Liver (tissue), 9 donors: ENCODE data around the gene OSBP2. TPM values are rescaled to one million over a fixed set of nuclear protein-coding genes. Genes with fewer than 3 reads are reported as not detected.

ENCODE experiments used
- DNase-seq: peaks from one replicate; pipeline ENCODE4 v3.0.0-alpha.2; 2017; ENCODE audit warnings: low spot score
- H3K27ac ChIP-seq, 2 donors: one replicate each; pipeline ENCODE4 v1.7.0; 2013; ENCODE audit warnings: inconsistent platforms in 2 of 2, low read length in 2 of 2, control low read depth in 1 of 2, low read depth in 1 of 2, mild to moderate bottlenecking in 1 of 2
- H3K27me3 ChIP-seq, 4 donors: one replicate each; pipeline versions ENCODE4 v1.6.1 to v1.7.0; 2013; ENCODE audit warnings: low read length in 3 of 4, inconsistent platforms in 1 of 4, mild to moderate bottlenecking in 1 of 4, moderate library complexity in 1 of 4; ENCODE audit not compliant: control insufficient read depth in 4 of 4, insufficient read depth in 4 of 4
- H3K36me3 ChIP-seq, 4 donors: one replicate each; pipeline versions ENCODE4 v1.6.1 to v1.7.0; 2013; ENCODE audit warnings: low read length in 3 of 4, mild to moderate bottlenecking in 3 of 4, low read depth in 1 of 4, moderate library complexity in 1 of 4; ENCODE audit not compliant: control insufficient read depth in 4 of 4, insufficient read depth in 3 of 4
- H3K4me1 ChIP-seq, 4 donors: one replicate each; pipeline versions ENCODE4 v1.6.1 to v1.7.0; 2013; ENCODE audit warnings: low read length in 3 of 4, mild to moderate bottlenecking in 3 of 4, moderate library complexity in 1 of 4; ENCODE audit not compliant: control insufficient read depth in 4 of 4, insufficient read depth in 4 of 4
- H3K4me3 ChIP-seq, 3 donors: one replicate each; pipeline versions ENCODE4 v1.6.1 to v1.7.0; 2013; ENCODE audit warnings: low read length in 3 of 3, control low read depth in 1 of 3, low read depth in 1 of 3, mild to moderate bottlenecking in 1 of 3
- H3K9ac ChIP-seq, 2 donors: one replicate each; pipeline ENCODE4 v1.7.0; 2013; ENCODE audit warnings: low read length in 2 of 2, mild to moderate bottlenecking in 2 of 2, moderate library complexity in 2 of 2, control low read depth in 1 of 2, low read depth in 1 of 2
- H3K9me3 ChIP-seq, 4 donors: one replicate each; pipeline versions ENCODE4 v1.6.1 to v1.7.0; 2013; ENCODE audit warnings: low read length in 3 of 4; ENCODE audit not compliant: control insufficient read depth in 4 of 4
- EGR1 ChIP-seq, 2 donors: IDR thresholded peaks; 2 replicates each; pipeline ENCODE4 v1.6.1; 2016 to 2018; ENCODE audit warnings: antibody characterized with exemption in 2 of 2, low read depth in 2 of 2
- FOXA1 ChIP-seq: IDR thresholded peaks from 2 replicates; pipeline ENCODE4 v1.6.1; 2016; ENCODE audit warnings: antibody characterized with exemption
- FOXA2 ChIP-seq: IDR thresholded peaks from 2 replicates; pipeline ENCODE4 v1.6.1; 2016; ENCODE audit warnings: antibody characterized with exemption
- GABPA ChIP-seq, 2 donors: IDR thresholded peaks in 1 of 2; conservative IDR thresholded peaks in 1 of 2; 2 replicates each; pipeline ENCODE4 v1.6.1; 2016; ENCODE audit warnings: antibody characterized with exemption in 2 of 2, mild to moderate bottlenecking in 1 of 2, moderate library complexity in 1 of 2
- HNF4A ChIP-seq, 2 donors: conservative IDR thresholded peaks; 2 replicates each; pipeline ENCODE4 v1.6.1; 2016; ENCODE audit warnings: antibody characterized with exemption in 2 of 2, mild to moderate bottlenecking in 2 of 2
- HNF4G ChIP-seq: IDR thresholded peaks from 2 replicates; pipeline ENCODE4 v1.6.1; 2016; ENCODE audit warnings: antibody characterized with exemption
- JUND ChIP-seq, 2 donors: IDR thresholded peaks; 2 replicates each; pipeline ENCODE4 v1.6.1; 2016; ENCODE audit warnings: antibody characterized with exemption in 2 of 2
- NR2F2 ChIP-seq: IDR thresholded peaks from 2 replicates; pipeline ENCODE4 v1.6.1; 2016; ENCODE audit warnings: antibody characterized with exemption
- RAD21 ChIP-seq, 2 donors: IDR thresholded peaks; 2 replicates each; pipeline ENCODE4 v1.6.1; 2016; ENCODE audit warnings: antibody characterized with exemption in 2 of 2, mild to moderate bottlenecking in 2 of 2
- RXRA ChIP-seq, 2 donors: IDR thresholded peaks; 2 replicates each; pipeline ENCODE4 v1.6.1; 2017 to 2018; ENCODE audit warnings: antibody characterized with exemption in 2 of 2, mild to moderate bottlenecking in 1 of 2
- SP1 ChIP-seq: IDR thresholded peaks from 2 replicates; pipeline ENCODE4 v1.6.1; 2018; ENCODE audit warnings: antibody characterized with exemption, mild to moderate bottlenecking
- TAF1 ChIP-seq: conservative IDR thresholded peaks from 2 replicates; pipeline ENCODE4 v1.6.1; 2016; ENCODE audit warnings: antibody characterized with exemption, mild to moderate bottlenecking
- YY1 ChIP-seq: IDR thresholded peaks from 2 replicates; pipeline ENCODE4 v1.6.1; 2016; ENCODE audit warnings: antibody characterized with exemption, mild to moderate bottlenecking
- WGBS: extraction: QIAGEN DNeasy Blood & Tissue Kit; methylation state at CpG from one replicate; pipeline ENCODE4 v1.1.7; 2013; 5-methylcytosine and 5-hydroxymethylcytosine counted together
- polyA plus RNA-seq, 2 donors: library from polyadenylated mRNA; stranded (reverse) in 1 of 2; unstranded in 1 of 2; fragments of 200-250 nt in 1 of 2; fragments of >200 nt in 1 of 2; fragmentation: Nextera tagmentation in 1 of 2; extraction: Ambion mirVana in 1 of 2; gene quantifications; one replicate each; pipeline versions ENCODE4 v1.2.1 to v1.2.3, GENCODE V29; 2013 to 2015
- total RNA-seq, 2 donors: library from RNA; depleted of rRNA; stranded (reverse); fragments of >200 nt; gene quantifications; one replicate each; pipeline ENCODE4 v1.2.3, GENCODE V29; 2014
- TF ChIP-seq, protein P1 (sequence below): IDR thresholded peaks from 2 replicates; pipeline ENCODE4 v1.6.1; 2016; ENCODE audit warnings: antibody characterized with exemption, mild to moderate bottlenecking
- TF ChIP-seq, protein P2 (sequence below): fragments of 150-350 bp; IDR thresholded peaks from 2 replicates; pipeline ENCODE4 v1.5.1; 2017; ENCODE audit warnings: improper control_type of control experiment, low read depth, low read length; ENCODE audit not compliant: missing input control
- TF ChIP-seq, protein P3 (sequence below): IDR thresholded peaks from 2 replicates; pipeline ENCODE4 v1.6.1; 2016; ENCODE audit warnings: antibody characterized with exemption
- TF ChIP-seq, protein P4 (sequence below): IDR thresholded peaks from 2 replicates; pipeline ENCODE4 v1.6.1; 2016; ENCODE audit warnings: antibody characterized with exemption
- donor health status: healthy.
- donor health status: healthy.
- donor health status: healthy.
- donor health status: healthy.
- donor health status: healthy.

Gene OSBP2
- total and polyA plus RNA-seq, 4 donors: 0.43 to 192 (median 0.86) TPM

DNA sequence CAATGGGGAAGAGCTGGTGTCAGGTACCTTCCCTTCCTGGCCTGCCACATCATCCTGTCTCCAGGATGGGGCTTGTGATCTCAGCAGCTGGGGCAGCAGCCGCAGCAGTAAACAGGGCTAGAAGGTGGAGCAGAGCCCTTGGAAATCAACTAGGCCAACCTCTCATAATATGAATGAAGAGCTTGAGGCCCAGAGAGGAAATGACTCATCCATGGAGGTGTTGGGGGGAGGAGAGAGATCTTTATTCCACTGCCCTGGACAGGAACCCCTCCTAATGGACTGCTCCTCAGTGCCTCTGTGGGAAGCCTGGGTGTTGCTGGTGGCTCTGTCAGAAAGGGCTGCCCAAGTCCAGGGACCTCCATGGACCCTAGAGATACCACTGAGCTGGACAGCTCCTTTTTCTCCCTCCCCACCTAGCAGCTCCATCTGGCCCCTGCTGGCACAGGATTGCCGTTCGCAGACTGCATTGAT lies 111.8 kb downstream of the OSBP2 start:
- TF ChIP-seq TAF1 (no peak), YY1 (no peak), RAD21 (IDR thresholded peaks at IDR 0.05) (no peak), NR2F2 (no peak), EGR1 (IDR thresholded peaks at IDR 0.05; ENCODE audit: low read depth in 2 of 2) (no peak), FOXA2 (no peak), FOXA1 (no peak), SP1 (no peak), GABPA (IDR thresholded peaks at IDR 0.05 in 1 of 2, conservative IDR thresholded peaks at IDR 0.05 in 1 of 2) (no peak), JUND (IDR thresholded peaks at IDR 0.05) (no peak), HNF4A (conservative IDR thresholded peaks at IDR 0.05) (no peak), RXRA (IDR thresholded peaks at IDR 0.05) (no peak)
- TF ChIP-seq, protein P1, sequence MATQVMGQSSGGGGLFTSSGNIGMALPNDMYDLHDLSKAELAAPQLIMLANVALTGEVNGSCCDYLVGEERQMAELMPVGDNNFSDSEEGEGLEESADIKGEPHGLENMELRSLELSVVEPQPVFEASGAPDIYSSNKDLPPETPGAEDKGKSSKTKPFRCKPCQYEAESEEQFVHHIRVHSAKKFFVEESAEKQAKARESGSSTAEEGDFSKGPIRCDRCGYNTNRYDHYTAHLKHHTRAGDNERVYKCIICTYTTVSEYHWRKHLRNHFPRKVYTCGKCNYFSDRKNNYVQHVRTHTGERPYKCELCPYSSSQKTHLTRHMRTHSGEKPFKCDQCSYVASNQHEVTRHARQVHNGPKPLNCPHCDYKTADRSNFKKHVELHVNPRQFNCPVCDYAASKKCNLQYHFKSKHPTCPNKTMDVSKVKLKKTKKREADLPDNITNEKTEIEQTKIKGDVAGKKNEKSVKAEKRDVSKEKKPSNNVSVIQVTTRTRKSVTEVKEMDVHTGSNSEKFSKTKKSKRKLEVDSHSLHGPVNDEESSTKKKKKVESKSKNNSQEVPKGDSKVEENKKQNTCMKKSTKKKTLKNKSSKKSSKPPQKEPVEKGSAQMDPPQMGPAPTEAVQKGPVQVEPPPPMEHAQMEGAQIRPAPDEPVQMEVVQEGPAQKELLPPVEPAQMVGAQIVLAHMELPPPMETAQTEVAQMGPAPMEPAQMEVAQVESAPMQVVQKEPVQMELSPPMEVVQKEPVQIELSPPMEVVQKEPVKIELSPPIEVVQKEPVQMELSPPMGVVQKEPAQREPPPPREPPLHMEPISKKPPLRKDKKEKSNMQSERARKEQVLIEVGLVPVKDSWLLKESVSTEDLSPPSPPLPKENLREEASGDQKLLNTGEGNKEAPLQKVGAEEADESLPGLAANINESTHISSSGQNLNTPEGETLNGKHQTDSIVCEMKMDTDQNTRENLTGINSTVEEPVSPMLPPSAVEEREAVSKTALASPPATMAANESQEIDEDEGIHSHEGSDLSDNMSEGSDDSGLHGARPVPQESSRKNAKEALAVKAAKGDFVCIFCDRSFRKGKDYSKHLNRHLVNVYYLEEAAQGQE: no peak
- TF ChIP-seq, protein P2, sequence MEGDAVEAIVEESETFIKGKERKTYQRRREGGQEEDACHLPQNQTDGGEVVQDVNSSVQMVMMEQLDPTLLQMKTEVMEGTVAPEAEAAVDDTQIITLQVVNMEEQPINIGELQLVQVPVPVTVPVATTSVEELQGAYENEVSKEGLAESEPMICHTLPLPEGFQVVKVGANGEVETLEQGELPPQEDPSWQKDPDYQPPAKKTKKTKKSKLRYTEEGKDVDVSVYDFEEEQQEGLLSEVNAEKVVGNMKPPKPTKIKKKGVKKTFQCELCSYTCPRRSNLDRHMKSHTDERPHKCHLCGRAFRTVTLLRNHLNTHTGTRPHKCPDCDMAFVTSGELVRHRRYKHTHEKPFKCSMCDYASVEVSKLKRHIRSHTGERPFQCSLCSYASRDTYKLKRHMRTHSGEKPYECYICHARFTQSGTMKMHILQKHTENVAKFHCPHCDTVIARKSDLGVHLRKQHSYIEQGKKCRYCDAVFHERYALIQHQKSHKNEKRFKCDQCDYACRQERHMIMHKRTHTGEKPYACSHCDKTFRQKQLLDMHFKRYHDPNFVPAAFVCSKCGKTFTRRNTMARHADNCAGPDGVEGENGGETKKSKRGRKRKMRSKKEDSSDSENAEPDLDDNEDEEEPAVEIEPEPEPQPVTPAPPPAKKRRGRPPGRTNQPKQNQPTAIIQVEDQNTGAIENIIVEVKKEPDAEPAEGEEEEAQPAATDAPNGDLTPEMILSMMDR: no peak
- TF ChIP-seq, protein P3, sequence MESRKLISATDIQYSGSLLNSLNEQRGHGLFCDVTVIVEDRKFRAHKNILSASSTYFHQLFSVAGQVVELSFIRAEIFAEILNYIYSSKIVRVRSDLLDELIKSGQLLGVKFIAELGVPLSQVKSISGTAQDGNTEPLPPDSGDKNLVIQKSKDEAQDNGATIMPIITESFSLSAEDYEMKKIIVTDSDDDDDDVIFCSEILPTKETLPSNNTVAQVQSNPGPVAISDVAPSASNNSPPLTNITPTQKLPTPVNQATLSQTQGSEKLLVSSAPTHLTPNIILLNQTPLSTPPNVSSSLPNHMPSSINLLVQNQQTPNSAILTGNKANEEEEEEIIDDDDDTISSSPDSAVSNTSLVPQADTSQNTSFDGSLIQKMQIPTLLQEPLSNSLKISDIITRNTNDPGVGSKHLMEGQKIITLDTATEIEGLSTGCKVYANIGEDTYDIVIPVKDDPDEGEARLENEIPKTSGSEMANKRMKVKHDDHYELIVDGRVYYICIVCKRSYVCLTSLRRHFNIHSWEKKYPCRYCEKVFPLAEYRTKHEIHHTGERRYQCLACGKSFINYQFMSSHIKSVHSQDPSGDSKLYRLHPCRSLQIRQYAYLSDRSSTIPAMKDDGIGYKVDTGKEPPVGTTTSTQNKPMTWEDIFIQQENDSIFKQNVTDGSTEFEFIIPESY: no peak
- TF ChIP-seq, protein P4, sequence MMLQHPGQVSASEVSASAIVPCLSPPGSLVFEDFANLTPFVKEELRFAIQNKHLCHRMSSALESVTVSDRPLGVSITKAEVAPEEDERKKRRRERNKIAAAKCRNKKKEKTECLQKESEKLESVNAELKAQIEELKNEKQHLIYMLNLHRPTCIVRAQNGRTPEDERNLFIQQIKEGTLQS: no peak

DNA sequence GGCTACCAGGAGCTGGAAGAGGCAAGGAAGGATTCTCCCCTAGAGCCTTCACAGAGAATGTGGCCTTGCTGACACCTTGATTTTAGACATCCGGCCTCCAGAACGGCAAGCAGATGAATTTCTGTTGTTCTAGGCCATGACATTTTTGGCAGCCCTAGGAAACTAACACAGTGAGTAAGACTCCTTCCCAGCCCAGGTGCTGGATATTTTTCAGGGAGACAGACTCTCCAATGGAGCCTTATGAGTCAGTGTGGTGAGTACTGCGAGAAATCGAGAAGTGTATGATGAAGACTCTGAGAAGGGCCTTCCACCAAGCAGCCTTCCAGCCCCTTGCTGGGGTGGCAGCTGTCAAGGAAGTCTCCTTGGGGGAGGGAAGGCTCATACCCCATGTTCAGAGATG lies 114.4 kb downstream of the OSBP2 start:
- no peak overlapping the region for H3K4me3 ChIP-seq
- 95% methylated on average over 4 of the region's 4 CpGs for whole genome bisulfite sequencing
- H3K36me3 ChIP-seq: no peaks in the 10 kb centered on the region
- TF ChIP-seq FOXA1 (no peak), TAF1 (no peak), SP1 (no peak), GABPA (IDR thresholded peaks at IDR 0.05 in 1 of 2, conservative IDR thresholded peaks at IDR 0.05 in 1 of 2) (no peak), YY1 (no peak), HNF4A (conservative IDR thresholded peaks at IDR 0.05) (no peak), HNF4G (no peak), RAD21 (IDR thresholded peaks at IDR 0.05) (no peak), JUND (IDR thresholded peaks at IDR 0.05) (no peak)
- TF ChIP-seq, protein P4: no peak
- TF ChIP-seq, protein P2: no peak
- TF ChIP-seq, protein P3: no peak
- no peaks in the 10 kb centered on the region for H3K4me1 ChIP-seq
- no peak overlapping the region for H3K27ac ChIP-seq
- DNase-seq: no peak
- no peaks in the 10 kb centered on the region for H3K27me3 ChIP-seq
- no peaks in the 10 kb centered on the region for H3K9me3 ChIP-seq
- no peak overlapping the region for H3K9ac ChIP-seq

More for the DNA sequence above, 111.8 kb downstream of the OSBP2 start:
- H3K9me3 ChIP-seq: no peaks in the 10 kb centered on the region
- H3K4me1 ChIP-seq: peaks cover 4 to 10% (median 5%) of the 10 kb centered on the region in 4 donors
- no peak overlapping the region for H3K4me3 ChIP-seq
- no peak overlapping the region for H3K9ac ChIP-seq
- H3K27me3 ChIP-seq: no peaks in the 10 kb centered on the region
- no peaks in the 10 kb centered on the region for H3K36me3 ChIP-seq
- 68% methylated on average over 3 of the region's 3 CpGs for WGBS
- no peak for DNase-seq
- H3K27ac ChIP-seq: no peak overlapping the region
